ENCODE data around the gene RBP2. TPM values are rescaled to one million over a fixed set of nuclear protein-coding genes. Genes with fewer than 3 reads are reported as not detected.

RBP2 gene
- total and polyA plus RNA-seq, 10 of the 15 experiments (the other 5 are each of a cell fraction or from before 2014, with no cell fraction given), result not detected

GRCh38 chr3:139477710-139478640 lies 1.7 kb upstream of the RBP2 start:
- ChIA-PET RAD21 (ENCODE audit: unreplicated experiment) (no interaction called here), POLR2A (no interaction called here), CTCF (interaction anchor here (0.8 kb wide), 1 partner anchor 13 kb away, joined by 4 read pairs; no protein-coding TSS in a partner anchor), SMC1A (ENCODE audit: uncharacterized antibody, unreplicated experiment) (interaction anchor here (0.7 kb wide), 1 partner anchor 8 kb away, joined by 3 read pairs; no protein-coding TSS in a partner anchor)
- ATAC-seq, result no peak
- intact Hi-C loops (cut with micrococcal nuclease; ENCODE audit: unreplicated experiment) (no loop called here), in situ Hi-C loops (cut with MboI) (no loop called here)
- H2AFZ ChIP-seq (ENCODE audit: control insufficient read depth, low read depth, low read length), result no peak overlapping the region
- H3K4me3 ChIP-seq, result no peak overlapping the region
- H3K27me3 ChIP-seq (replicated peaks in 1 of 2; ENCODE audit: control insufficient read depth in 2 of 2, insufficient read depth in 2 of 2, low read length in 1 of 2), result no peaks in the 10 kb centered on the region
- H3K9ac ChIP-seq (ENCODE audit: control insufficient read depth, insufficient read depth, low read length), result no peak overlapping the region
- no peak overlapping the region for H3K27ac ChIP-seq (ENCODE audit: control insufficient read depth, insufficient read depth)
- no peaks in the 10 kb centered on the region for H3K4me1 ChIP-seq (ENCODE audit: control insufficient read depth, insufficient read depth, low read length)
- FAIRE-seq, result no peak
- 3% methylated on average over 3 of the region's 3 CpGs for WGBS (ENCODE audit: insufficient coverage, insufficient replicate concordance, low lambda C conversion rate, missing lambda C conversion rate)
- no peaks in the 10 kb centered on the region for H4K20me1 ChIP-seq (ENCODE audit: control insufficient read depth, insufficient read depth)
- H3K9me3 ChIP-seq (replicated peaks; ENCODE audit: control insufficient read depth, insufficient read depth, low read length), result no peaks in the 10 kb centered on the region
- no peaks in the 10 kb centered on the region for H3K79me2 ChIP-seq (ENCODE audit: control insufficient read depth, insufficient read depth, low read length)
- H3K4me2 ChIP-seq (ENCODE audit: control insufficient read depth, insufficient read depth), result no peak overlapping the region
- DNase-seq (ENCODE audit: low read depth, low spot score), result no peak
- no peaks in the 10 kb centered on the region for H3K36me3 ChIP-seq (ENCODE audit: control insufficient read depth in 2 of 2, insufficient read depth in 2 of 2, low read length in 1 of 2)
- BruUV-seq (replicated peaks), result no TSS peak
- TF ChIP-seq RELA (IDR thresholded peaks at IDR 0.05; ENCODE audit: borderline replicate concordance, partially characterized antibody) (no peak), RELB (IDR thresholded peaks at IDR 0.05; ENCODE audit: low read depth) (no peak), SUPT20H (IDR thresholded peaks at IDR 0.05; ENCODE audit: borderline replicate concordance, control insufficient read depth, low read depth, low read length) (no peak), SP1 (IDR thresholded peaks at IDR 0.05; ENCODE audit: low read depth, low read length) (no peak), SRF (IDR thresholded peaks at IDR 0.05; ENCODE audit: low read depth in 2 of 2, low read length in 2 of 2) (no peak), ZNF592 (IDR thresholded peaks at IDR 0.05) (no peak), NR2C1 (IDR thresholded peaks at IDR 0.05) (no peak), JUND (IDR thresholded peaks at IDR 0.05; ENCODE audit: low read depth, low read length) (no peak), JUNB (IDR thresholded peaks at IDR 0.05) (no peak), NBN (IDR thresholded peaks at IDR 0.05) (no peak), ZBTB4 (CRISPR knock-in tag; IDR thresholded peaks at IDR 0.05) (no peak)

Data from GM12878 (cell line).